H1 (cell line): ENCODE results near the gene EBF3. TPM values are rescaled to one million over a fixed set of nuclear protein-coding genes. Genes with fewer than 3 reads are reported as not detected.

Experiments
- CTCF ChIA-PET: fragments of 300-600 bp; sonication (Branson Sonifier 250); formaldehyde crosslinking; loops from one replicate; lab custom pipeline; 2021; ENCODE audit not compliant: partially characterized antibody; lab: Charles Lee
- POLR2A ChIA-PET: fragments of 300-600 bp; sonication (Branson Sonifier 250); formaldehyde crosslinking; loops from one replicate; lab custom pipeline; 2021; ENCODE audit warnings: inconsistent platforms; ENCODE audit not compliant: partially characterized antibody; lab: Charles Lee
- DNase-seq, 2 experiments: peaks; one replicate each; pipeline versions ENCODE4 v3.0.0 to v3.0.0-alpha.2; 2010 to 2022; ENCODE audit warnings: low spot score in 2 of 2, low read depth in 1 of 2, mixed read lengths in 1 of 2
- FAIRE-seq: peaks from 2 replicates; lab custom pipeline; 2011; peaks lifted over from hg19 to GRCh38; lab: Jason Lieb, UNC
- H2AFZ ChIP-seq: 2 replicates; pipeline ENCODE4 v1.8.1; 2012; ENCODE audit warnings: low read length, inconsistent platforms
- H2AK5ac ChIP-seq: 2 replicates; pipeline ENCODE4 v1.6.1; 2013; ENCODE audit warnings: low read depth, low read length
- H2BK120ac ChIP-seq: replicated peaks from 2 replicates; pipeline ENCODE3; 2013; ENCODE audit warnings: low read depth, low read length, inconsistent platforms
- H2BK12ac ChIP-seq: 2 replicates; pipeline ENCODE4 v1.6.1; 2013; ENCODE audit warnings: low read depth, low read length
- H2BK15ac ChIP-seq: 2 replicates; pipeline ENCODE4 v1.6.1; 2013; ENCODE audit warnings: low read length
- H2BK20ac ChIP-seq: 2 replicates; pipeline ENCODE4 v1.6.1; 2013; ENCODE audit warnings: low read length
- H2BK5ac ChIP-seq: 2 replicates; pipeline ENCODE4 v1.6.1; 2013; ENCODE audit warnings: low read depth, low read length
- H3K14ac ChIP-seq: 2 replicates; pipeline ENCODE4 v1.6.1; 2013; ENCODE audit warnings: inconsistent platforms; ENCODE audit not compliant: insufficient read length
- H3K18ac ChIP-seq: 2 replicates; pipeline ENCODE4 v1.6.1; 2013; ENCODE audit warnings: low read length; ENCODE audit errors: extremely low read depth
- H3K23ac ChIP-seq: 2 replicates; pipeline ENCODE4 v1.6.1; 2013; ENCODE audit warnings: inconsistent platforms; ENCODE audit not compliant: insufficient read length
- H3K23me2 ChIP-seq: 2 replicates; pipeline ENCODE4 v1.6.1; 2013; ENCODE audit warnings: low read depth, low read length
- H3K27ac ChIP-seq: 2 replicates; pipeline ENCODE4 v1.6.1; 2011; ENCODE audit warnings: low read depth, low read length, inconsistent platforms
- H3K27me3 ChIP-seq, 4 experiments: replicated peaks in 1 of 4; 1 replicate in 1 of 4; 2 replicates in 3 of 4; pipeline versions ENCODE4 v1.6.1 to v1.8.1; 2011 to 2013; ENCODE audit warnings: low read length in 3 of 4, mild to moderate bottlenecking in 3 of 4, inconsistent platforms in 2 of 4, mixed read lengths in 2 of 4, moderate library complexity in 1 of 4; ENCODE audit not compliant: control insufficient read depth in 3 of 4, insufficient read depth in 3 of 4; ENCODE audit errors: extremely low read depth in 1 of 4
- H3K36me3 ChIP-seq, 4 experiments: 2 replicates each; pipeline versions ENCODE4 v1.6.1 to v1.8.1; 2011 to 2013; ENCODE audit warnings: mild to moderate bottlenecking in 4 of 4, low read length in 3 of 4, moderate library complexity in 2 of 4, control low read depth in 1 of 4, inconsistent platforms in 1 of 4; ENCODE audit not compliant: insufficient read depth in 4 of 4, control insufficient read depth in 2 of 4
- H3K4ac ChIP-seq: replicated peaks from 2 replicates; pipeline ENCODE3; 2013; ENCODE audit warnings: low read length, low read depth, mixed read lengths, inconsistent platforms; ENCODE audit not compliant: insufficient read length
- H3K4me1 ChIP-seq, 4 experiments: replicated peaks in 1 of 4; 1 replicate in 1 of 4; 2 replicates in 3 of 4; pipeline versions ENCODE4 v1.6.1 to v1.8.1; 2011 to 2013; ENCODE audit warnings: low read length in 3 of 4, inconsistent platforms in 2 of 4, mixed read lengths in 1 of 4; ENCODE audit not compliant: insufficient read depth in 4 of 4, control insufficient read depth in 3 of 4
- H3K4me2 ChIP-seq, 2 experiments: 2 replicates each; pipeline versions ENCODE4 v1.6.1 to v1.8.1; 2011 to 2013; ENCODE audit warnings: low read depth in 2 of 2, low read length in 2 of 2, control low read depth in 1 of 2, inconsistent platforms in 1 of 2, mild to moderate bottlenecking in 1 of 2; ENCODE audit not compliant: insufficient read depth in 1 of 2
- H3K4me3 ChIP-seq, 4 experiments: fragments of 200-600, 300-600 bp in 1 of 4; sonication (generic), shearing (Covaris generic), sonication (Bioruptor Twin) in 1 of 4; 2 replicates each; pipeline versions ENCODE4 v1.5.1 to v1.8.1; 2011 to 2016; ENCODE audit warnings: low read length in 4 of 4, low read depth in 3 of 4, control low read depth in 2 of 4, inconsistent platforms in 2 of 4, mild to moderate bottlenecking in 2 of 4, mixed read lengths in 1 of 4, moderate library complexity in 1 of 4; ENCODE audit not compliant: insufficient read depth in 2 of 4; ENCODE audit errors: extremely low read depth in 1 of 4
- H3K56ac ChIP-seq: replicated peaks from 2 replicates; pipeline ENCODE3; 2013; ENCODE audit warnings: low read depth, mild to moderate bottlenecking, mixed read lengths, low read length, inconsistent platforms; ENCODE audit not compliant: insufficient read length
- H3K79me1 ChIP-seq: 2 replicates; pipeline ENCODE4 v1.6.1; 2013; ENCODE audit warnings: low read depth, low read length, control low read depth
- H3K79me2 ChIP-seq, 2 experiments: 2 replicates each; pipeline versions ENCODE4 v1.6.1 to v1.8.1; 2012 to 2013; ENCODE audit warnings: low read length in 2 of 2, mild to moderate bottlenecking in 2 of 2, inconsistent platforms in 1 of 2; ENCODE audit not compliant: insufficient read depth in 2 of 2, control insufficient read depth in 1 of 2
- H3K9ac ChIP-seq, 4 experiments: replicated peaks in 1 of 4; 1 replicate in 1 of 4; 2 replicates in 3 of 4; pipeline versions ENCODE4 v1.6.1 to v1.8.1; 2011 to 2013; ENCODE audit warnings: low read depth in 3 of 4, low read length in 3 of 4, control low read depth in 2 of 4, mild to moderate bottlenecking in 2 of 4, moderate library complexity in 2 of 4, inconsistent platforms in 1 of 4; ENCODE audit errors: extremely low read depth in 1 of 4
- H3K9me3 ChIP-seq, 2 experiments: 2 replicates each; pipeline versions ENCODE4 v1.6.1 to v1.8.1; 2012 to 2013; ENCODE audit warnings: mild to moderate bottlenecking in 2 of 2, moderate library complexity in 2 of 2, control low read depth in 1 of 2, inconsistent platforms in 1 of 2, low read depth in 1 of 2, low read length in 1 of 2, mixed read lengths in 1 of 2; ENCODE audit not compliant: insufficient read depth in 2 of 2
- H4K20me1 ChIP-seq, 2 experiments: replicated peaks in 1 of 2; 2 replicates each; pipeline versions ENCODE3 to v1.8.1; 2011 to 2013; ENCODE audit warnings: inconsistent platforms in 2 of 2, low read length in 2 of 2, mild to moderate bottlenecking in 1 of 2; ENCODE audit not compliant: insufficient read depth in 2 of 2, control insufficient read depth in 1 of 2
- H4K5ac ChIP-seq: 2 replicates; pipeline ENCODE4 v1.6.1; 2013; ENCODE audit warnings: low read length, low read depth, mixed read lengths, inconsistent platforms; ENCODE audit not compliant: insufficient read length
- H4K8ac ChIP-seq: 2 replicates; pipeline ENCODE4 v1.8.0; 2013; ENCODE audit warnings: mild to moderate bottlenecking, moderate library complexity, low read length, inconsistent platforms; ENCODE audit not compliant: insufficient read depth; ENCODE audit errors: extremely low read depth
- H4K91ac ChIP-seq: replicated peaks from 2 replicates; pipeline ENCODE3; 2013; ENCODE audit warnings: low read length, mixed read lengths, inconsistent platforms; ENCODE audit not compliant: insufficient read length
- BACH1 ChIP-seq: IDR thresholded peaks from 2 replicates; pipeline ENCODE4 v1.6.1; 2012; ENCODE audit warnings: low read length, improper control_type of control experiment
- KDM4A ChIP-seq: IDR thresholded peaks from one replicate; pipeline ENCODE4 v1.7.1; 2012; ENCODE audit warnings: low read depth, mild to moderate bottlenecking, moderate library complexity, low read length, inconsistent platforms; ENCODE audit not compliant: severe bottlenecking
- WGBS, 2 experiments: shearing (Covaris generic) in 1 of 2; methylation state at CpG; one replicate each; pipeline versions ENCODE4 v1.1.6 to v1.1.7; 2013 to 2015; ENCODE audit warnings: low lambda C conversion rate in 2 of 2, mixed read lengths in 2 of 2, inconsistent platforms in 1 of 2, low coverage in 1 of 2, missing lambda C conversion rate in 1 of 2; ENCODE audit not compliant: insufficient replicate concordance in 2 of 2, insufficient coverage in 1 of 2, insufficient read length in 1 of 2; ENCODE audit errors: extremely low coverage in 1 of 2, missing lambda C conversion rate in 1 of 2; 5-methylcytosine and 5-hydroxymethylcytosine counted together
- polyA plus RNA-seq, 7 experiments: library from polyadenylated mRNA; depleted of rRNA in 3 of 7; stranded (reverse) in 5 of 7; unstranded in 2 of 7; fragments of >200 nt in 5 of 7; fragments of 200-250 nt in 2 of 7; gene quantifications; 1 replicate in 5 of 7; 2 replicates in 1 of 7; 4 replicates in 1 of 7; pipeline versions ENCODE4 v1.2.1 to v1.2.3, GENCODE V29; 2011 to 2013; ENCODE audit warnings: missing spikeins in 2 of 7, mixed read lengths in 2 of 7
- total RNA-seq: library from RNA; stranded (reverse); fragmentation: NEBNext Ultra II Directional; extraction: Animal tissue kit (Norgen Biotek cat#: 25700); gene quantifications from 2 replicates; pipeline ENCODE4 v1.2.1, GENCODE V29; 2021

EBF3 gene
- total and polyA plus RNA-seq, 2 of the 8 experiments (the other 6 are each of a cell fraction or from before 2014, with no cell fraction given) = 0.08 to 0.26 TPM

DNA sequence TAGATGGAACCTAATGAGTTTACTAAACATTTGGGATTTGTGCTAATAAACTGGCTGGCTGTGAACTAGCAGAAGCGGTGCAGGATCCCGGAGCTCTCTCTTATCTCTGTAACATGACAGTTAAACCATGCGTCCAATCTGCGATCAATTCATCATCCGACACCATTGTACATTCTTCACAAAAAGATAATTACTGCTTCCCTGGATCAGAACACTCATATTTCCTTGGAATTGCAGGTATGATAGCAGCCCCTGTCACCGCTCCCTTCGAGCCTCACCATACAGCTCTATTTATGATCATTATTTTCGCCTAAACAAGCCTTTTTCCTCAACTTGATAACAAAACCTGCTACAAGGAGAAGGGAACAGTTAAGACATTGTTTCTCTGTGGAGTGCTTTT lies 18.5 kb downstream of the EBF3 start:
- H4K20me1 ChIP-seq = no peaks in the 10 kb centered on the region
- CTCF ChIA-PET = interaction anchor here (1.7 kb wide), 1 partner anchor 16 kb away, joined by 6 read pairs; no protein-coding TSS in a partner anchor
- no peak overlapping the region for H3K14ac ChIP-seq
- H4K91ac ChIP-seq = no peak overlapping the region
- H3K79me2 ChIP-seq = no peaks in the 10 kb centered on the region
- DNase-seq (no peak), FAIRE-seq (no peak)
- H2BK5ac ChIP-seq = no peak overlapping the region
- H4K8ac ChIP-seq = no peak overlapping the region
- H2BK120ac ChIP-seq = no peak overlapping the region
- H3K4me1 ChIP-seq = peaks cover 0 to 5% (median 3%) of the 10 kb centered on the region in 4 experiments; a peak in 3 of 7 replicates
- H3K4me3 ChIP-seq = no peak overlapping the region
- H3K4me2 ChIP-seq = no peak overlapping the region
- no peaks in the 10 kb centered on the region for H3K9me3 ChIP-seq
- H3K9ac ChIP-seq = no peak overlapping the region
- H2BK12ac ChIP-seq = no peak overlapping the region
- H2BK20ac ChIP-seq = no peak overlapping the region
- H3K27me3 ChIP-seq = peaks cover 0 to 2% (median 0%) of the 10 kb centered on the region in 4 experiments; a peak in 1 of 7 replicates
- no peaks in the 10 kb centered on the region for H3K23me2 ChIP-seq
- POLR2A ChIA-PET = no interaction called here
- no peaks in the 10 kb centered on the region for H3K36me3 ChIP-seq
- no peak overlapping the region for H3K23ac ChIP-seq
- H2AFZ ChIP-seq = no peak overlapping the region
- H3K4ac ChIP-seq = no peak overlapping the region
- no peak overlapping the region for H3K56ac ChIP-seq
- H3K18ac ChIP-seq = no peak overlapping the region
- no peak overlapping the region for H2AK5ac ChIP-seq
- H4K5ac ChIP-seq = no peak overlapping the region
- no peaks in the 10 kb centered on the region for H3K79me1 ChIP-seq
- 89% methylated on average over 8 of the region's 8 CpGs; no CpG with 5 or more reads in 1 of the 2 experiments for WGBS, 2 experiments
- no peak overlapping the region for H2BK15ac ChIP-seq
- H3K27ac ChIP-seq = no peak overlapping the region
- TF ChIP-seq BACH1 = no peak
- no peak for TF ChIP-seq KDM4A
